IPS DF 4.7 (cell line): ENCODE measurements around the gene CADM1.

Experiments used
- DNase-seq: peaks from one replicate; pipeline ENCODE4 v3.0.0-alpha.2; 2013; ENCODE audit warnings: low spot score; ENCODE audit errors: extremely low read depth

Gene CADM1

GRCh38 chr11:115286614-115287013 is 217.6 kb downstream of the CADM1 start:
- DNase-seq = no peak

GRCh38 chr11:115284773-115285172 is 219.4 kb downstream of the CADM1 start:
- DNase-seq = no peak

GRCh38 chr11:115282923-115283322 is 221.3 kb downstream of the CADM1 start:
- DNase-seq = no peak

- DNase-seq = no peak
Observed at GRCh38 chr11:115280775-115281174, 223.4 kb downstream of the CADM1 start.

GRCh38 chr11:115279813-115280761 is 224.1 kb downstream of the CADM1 start:
- DNase-seq = no peak

- DNase-seq = no peak
Observed at GRCh38 chr11:115276799-115277198, 227.4 kb downstream of the CADM1 start.

- DNase-seq = no peak
Observed at GRCh38 chr11:115276191-115276590, 228.0 kb downstream of the CADM1 start.

GRCh38 chr11:115275045-115275444 is 229.2 kb downstream of the CADM1 start:
- no peak for DNase-seq

- DNase-seq = no peak
Observed at GRCh38 chr11:115272925-115273324, 231.3 kb downstream of the CADM1 start.

- no peak for DNase-seq
Observed at GRCh38 chr11:115271643-115272042, 232.6 kb downstream of the CADM1 start.

- no peak for DNase-seq
Observed at GRCh38 chr11:115269191-115269950, 234.8 kb downstream of the CADM1 start.

- no peak for DNase-seq
Observed at GRCh38 chr11:115267871-115268270, 236.3 kb downstream of the CADM1 start.

- no peak for DNase-seq
Observed at GRCh38 chr11:115267238-115267781, 236.9 kb downstream of the CADM1 start.

- DNase-seq = no peak
Observed at GRCh38 chr11:115266066-115266639, 238.1 kb downstream of the CADM1 start.

GRCh38 chr11:115263799-115264656 is 240.2 kb downstream of the CADM1 start:
- DNase-seq = no peak

- no peak for DNase-seq
Observed at GRCh38 chr11:115258216-115258615, 246.0 kb downstream of the CADM1 start.

- no peak for DNase-seq
Observed at GRCh38 chr11:115257678-115258077, 246.5 kb downstream of the CADM1 start.

GRCh38 chr11:115257270-115257669 is 246.9 kb downstream of the CADM1 start:
- DNase-seq = no peak

GRCh38 chr11:115256397-115257197 is 247.6 kb downstream of the CADM1 start:
- DNase-seq = no peak
